Fibroblast of the aortic adventitia (primary cell): ENCODE measurements around the gene ZC3H12C. TPM values are rescaled to one million over a fixed set of nuclear protein-coding genes. Genes with fewer than 3 reads are reported as not detected.
"Not testable (repeated sequence)": the region's sequence is repeated elsewhere in the genome, so short reads cannot be mapped to it uniquely, and the experiment has no call there.

Source experiments
- DNase-seq: peaks from one replicate; pipeline ENCODE4 v3.0.0-alpha.2; 2010; ENCODE audit warnings: low read depth
- H3K4me3 ChIP-seq: 2 replicates; pipeline ENCODE4 v1.5.1; 2011; ENCODE audit warnings: low read depth, mild to moderate bottlenecking, control low read depth, low read length, moderate library complexity
- total RNA-seq: library from RNA; depleted of rRNA; stranded (reverse); fragments of >200 nt; gene quantifications from 2 replicates; pipeline ENCODE4 v1.2.3, GENCODE V29; 2012; ENCODE audit warnings: low replicate concordance
- TF ChIP-seq, protein P1 (sequence below): IDR thresholded peaks from 2 replicates; pipeline ENCODE4 v1.5.1; 2011; ENCODE audit warnings: mild to moderate bottlenecking, low read length, control low read depth, inconsistent platforms; ENCODE audit not compliant: insufficient read depth

ZC3H12C gene
- total RNA-seq, 1 donor = 17.4 TPM

DNA sequence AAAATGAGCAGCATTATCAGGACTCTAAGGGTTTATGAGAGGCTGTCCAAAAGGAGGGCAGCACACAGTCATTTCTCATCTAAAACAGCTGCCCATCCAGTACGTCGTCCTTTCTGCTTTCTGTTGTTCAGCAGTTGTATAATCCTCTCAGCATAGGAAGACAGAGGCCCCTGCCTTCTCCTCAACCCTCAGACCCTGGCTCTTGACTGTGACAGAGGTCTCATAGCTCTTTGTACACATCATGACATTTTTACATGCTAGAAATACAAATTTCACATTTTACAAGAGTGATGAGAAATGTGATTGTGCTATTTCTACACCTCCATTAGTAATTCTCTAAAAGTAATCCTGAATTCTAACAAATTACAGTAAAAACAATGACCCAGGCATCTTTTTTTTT is 36.2 kb upstream of the ZC3H12C start:
- DNase-seq = no peak
- TF ChIP-seq, protein P1, sequence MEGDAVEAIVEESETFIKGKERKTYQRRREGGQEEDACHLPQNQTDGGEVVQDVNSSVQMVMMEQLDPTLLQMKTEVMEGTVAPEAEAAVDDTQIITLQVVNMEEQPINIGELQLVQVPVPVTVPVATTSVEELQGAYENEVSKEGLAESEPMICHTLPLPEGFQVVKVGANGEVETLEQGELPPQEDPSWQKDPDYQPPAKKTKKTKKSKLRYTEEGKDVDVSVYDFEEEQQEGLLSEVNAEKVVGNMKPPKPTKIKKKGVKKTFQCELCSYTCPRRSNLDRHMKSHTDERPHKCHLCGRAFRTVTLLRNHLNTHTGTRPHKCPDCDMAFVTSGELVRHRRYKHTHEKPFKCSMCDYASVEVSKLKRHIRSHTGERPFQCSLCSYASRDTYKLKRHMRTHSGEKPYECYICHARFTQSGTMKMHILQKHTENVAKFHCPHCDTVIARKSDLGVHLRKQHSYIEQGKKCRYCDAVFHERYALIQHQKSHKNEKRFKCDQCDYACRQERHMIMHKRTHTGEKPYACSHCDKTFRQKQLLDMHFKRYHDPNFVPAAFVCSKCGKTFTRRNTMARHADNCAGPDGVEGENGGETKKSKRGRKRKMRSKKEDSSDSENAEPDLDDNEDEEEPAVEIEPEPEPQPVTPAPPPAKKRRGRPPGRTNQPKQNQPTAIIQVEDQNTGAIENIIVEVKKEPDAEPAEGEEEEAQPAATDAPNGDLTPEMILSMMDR = no peak
- H3K4me3 ChIP-seq = no peak overlapping the region

- peak; percentile 59 for DNase-seq
- TF ChIP-seq, protein P1 = no peak
- H3K4me3 ChIP-seq = no peak overlapping the region
Measured at GRCh38 chr11:110059706-110060463, 33.3 kb upstream of the ZC3H12C start.

DNA sequence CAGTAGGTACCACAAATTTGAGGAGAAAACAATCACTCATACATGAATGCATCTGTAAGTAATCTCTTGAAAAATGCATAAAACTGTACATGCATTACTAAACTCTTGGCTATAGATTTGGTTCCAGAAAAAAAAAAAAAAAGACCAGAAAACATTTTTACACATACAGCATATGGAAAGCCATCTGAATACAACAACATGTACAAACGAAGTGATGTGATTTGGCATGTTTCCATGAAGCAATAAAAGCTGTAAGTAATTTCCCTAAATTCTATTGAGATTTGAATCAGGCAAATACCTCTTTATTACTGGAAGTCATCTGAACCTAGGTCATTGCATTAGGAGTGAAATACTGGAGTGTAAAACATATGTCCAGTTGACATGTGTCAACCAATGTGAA is 31.9 kb upstream of the ZC3H12C start:
- DNase-seq = no peak
- H3K4me3 ChIP-seq = no peak overlapping the region
- TF ChIP-seq, protein P1 = no peak

GRCh38 chr11:110062247-110062646 is 30.9 kb upstream of the ZC3H12C start:
- TF ChIP-seq, protein P1 = no peak
- DNase-seq = no peak
- no peak overlapping the region for H3K4me3 ChIP-seq

GRCh38 chr11:110065189-110065588 is 28.0 kb upstream of the ZC3H12C start:
- TF ChIP-seq, protein P1 = no peak
- no peak overlapping the region for H3K4me3 ChIP-seq
- no peak for DNase-seq

DNA sequence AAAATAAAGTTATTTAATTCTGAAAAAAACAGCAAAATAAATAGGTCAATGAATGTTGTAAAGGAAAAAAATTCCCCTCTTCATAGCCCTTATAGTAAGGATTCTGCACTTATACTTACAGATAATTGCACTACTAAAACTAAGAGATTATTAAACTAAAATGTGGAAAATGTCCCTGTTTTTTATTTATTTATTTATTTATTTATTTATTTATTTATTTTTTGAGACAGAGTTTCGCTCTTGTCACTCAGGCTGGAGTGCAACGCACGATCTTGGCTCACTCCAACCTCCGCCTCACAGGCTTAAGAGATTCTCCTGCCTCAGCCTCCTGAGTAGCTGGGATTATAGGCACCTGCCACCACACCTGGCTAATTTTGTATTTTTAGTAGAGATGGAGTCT is 25.2 kb upstream of the ZC3H12C start:
- not testable (repeated sequence) for H3K4me3 ChIP-seq, DNase-seq

DNA sequence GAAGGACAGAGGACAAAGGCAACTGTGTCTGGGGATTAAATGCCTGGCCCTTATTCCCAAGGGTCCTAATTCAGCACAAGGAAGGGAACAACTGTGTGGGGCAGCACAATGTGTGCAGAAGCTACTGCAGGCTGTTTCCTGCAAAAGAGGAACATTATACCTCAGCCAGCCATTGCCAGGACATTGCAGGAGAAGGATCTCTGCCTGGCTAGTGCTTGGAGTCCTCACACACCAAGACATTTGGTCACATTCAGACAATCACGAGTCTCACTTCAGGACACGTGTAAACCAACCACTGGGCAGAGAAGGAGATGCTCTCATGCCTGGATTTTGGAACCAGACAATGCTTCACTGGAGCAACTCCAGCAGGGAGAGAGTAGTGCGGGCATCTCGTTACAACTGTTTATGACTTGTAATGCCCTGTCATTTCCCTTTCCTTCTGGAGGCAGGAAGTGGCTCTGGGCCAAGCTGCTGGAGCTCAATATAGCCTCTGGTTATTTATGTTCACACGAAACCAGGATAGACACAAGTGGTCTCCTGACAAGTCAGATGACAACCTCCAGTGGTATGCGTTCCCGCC is 23.9 kb upstream of the ZC3H12C start:
- TF ChIP-seq, protein P1 = no peak
- DNase-seq = peak; percentile 82
- H3K4me3 ChIP-seq = no peak overlapping the region
